Measurements from ENCODE around the gene CDKN1C. TPM values are rescaled to one million over a fixed set of nuclear protein-coding genes. Genes with fewer than 3 reads are reported as not detected.

CDKN1C gene
- total RNA-seq, 2 donors from 2014 or later, result 36.5 to 42.7 TPM

DNA sequence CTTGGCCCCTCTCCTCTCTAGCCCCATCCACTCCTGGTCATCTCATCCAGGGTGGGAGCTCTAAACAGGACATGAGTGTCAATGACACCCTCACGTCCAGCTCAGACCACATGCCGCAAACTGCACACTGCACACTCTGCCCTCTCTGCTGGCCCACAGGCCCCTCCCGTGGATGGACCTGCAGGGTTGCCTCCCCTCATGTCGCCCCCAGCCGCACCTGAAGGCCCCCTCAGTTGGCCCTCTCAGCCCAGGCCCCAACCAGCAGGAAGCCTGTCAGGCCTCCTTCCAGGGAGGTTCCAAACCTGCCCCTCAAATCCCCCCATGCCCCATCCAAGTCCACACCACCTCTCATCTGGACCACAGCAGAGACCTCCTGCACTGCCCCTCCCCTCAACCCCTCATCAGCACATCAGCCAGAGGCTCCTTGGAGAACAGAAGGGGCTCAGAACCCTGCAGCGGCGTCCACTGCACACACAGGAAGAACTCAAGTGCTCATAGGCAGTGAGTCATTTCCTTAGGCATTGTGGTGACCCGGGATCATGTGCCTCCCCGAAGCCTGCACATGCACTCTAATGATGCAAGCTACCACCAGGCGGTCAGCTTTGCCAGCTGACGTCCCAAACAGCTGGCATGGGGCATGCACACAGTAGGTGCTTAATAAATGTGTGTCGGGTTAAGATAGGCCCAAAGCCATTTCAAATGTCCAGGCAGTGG is 12.9 kb upstream of the CDKN1C start:
- Histone ChIP-seq H3K27ac (peak overlapping the region; percentile 36 to 62), H3K4me1 (replicated peaks) (peaks cover 14% of the 10 kb centered on the region), H3K27me3 (replicated peaks; ENCODE audit: insufficient read depth) (no peaks in the 10 kb centered on the region), H3K36me3 (no peaks in the 10 kb centered on the region), H3K9me3 (no peaks in the 10 kb centered on the region), H3K4me3 (no peak overlapping the region)
- no peak for DNase-seq (ENCODE audit: low spot score)
- 83% methylated on average over 12 of the region's 12 CpGs for WGBS
- intact Hi-C loops (cut with DNase I), result loop anchor here (10.0 kb wide), 1 partner anchor 704 kb away; no protein-coding TSS in a partner anchor
- TF ChIP-seq POLR2A (IDR thresholded peaks at IDR 0.05) (no peak), POLR2AphosphoS5 (IDR thresholded peaks at IDR 0.05) (peak; percentile 49)
- TF ChIP-seq, protein P1, sequence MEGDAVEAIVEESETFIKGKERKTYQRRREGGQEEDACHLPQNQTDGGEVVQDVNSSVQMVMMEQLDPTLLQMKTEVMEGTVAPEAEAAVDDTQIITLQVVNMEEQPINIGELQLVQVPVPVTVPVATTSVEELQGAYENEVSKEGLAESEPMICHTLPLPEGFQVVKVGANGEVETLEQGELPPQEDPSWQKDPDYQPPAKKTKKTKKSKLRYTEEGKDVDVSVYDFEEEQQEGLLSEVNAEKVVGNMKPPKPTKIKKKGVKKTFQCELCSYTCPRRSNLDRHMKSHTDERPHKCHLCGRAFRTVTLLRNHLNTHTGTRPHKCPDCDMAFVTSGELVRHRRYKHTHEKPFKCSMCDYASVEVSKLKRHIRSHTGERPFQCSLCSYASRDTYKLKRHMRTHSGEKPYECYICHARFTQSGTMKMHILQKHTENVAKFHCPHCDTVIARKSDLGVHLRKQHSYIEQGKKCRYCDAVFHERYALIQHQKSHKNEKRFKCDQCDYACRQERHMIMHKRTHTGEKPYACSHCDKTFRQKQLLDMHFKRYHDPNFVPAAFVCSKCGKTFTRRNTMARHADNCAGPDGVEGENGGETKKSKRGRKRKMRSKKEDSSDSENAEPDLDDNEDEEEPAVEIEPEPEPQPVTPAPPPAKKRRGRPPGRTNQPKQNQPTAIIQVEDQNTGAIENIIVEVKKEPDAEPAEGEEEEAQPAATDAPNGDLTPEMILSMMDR (IDR thresholded peaks at IDR 0.05), result peak in 1 of 4 experiments; percentile 4

DNA sequence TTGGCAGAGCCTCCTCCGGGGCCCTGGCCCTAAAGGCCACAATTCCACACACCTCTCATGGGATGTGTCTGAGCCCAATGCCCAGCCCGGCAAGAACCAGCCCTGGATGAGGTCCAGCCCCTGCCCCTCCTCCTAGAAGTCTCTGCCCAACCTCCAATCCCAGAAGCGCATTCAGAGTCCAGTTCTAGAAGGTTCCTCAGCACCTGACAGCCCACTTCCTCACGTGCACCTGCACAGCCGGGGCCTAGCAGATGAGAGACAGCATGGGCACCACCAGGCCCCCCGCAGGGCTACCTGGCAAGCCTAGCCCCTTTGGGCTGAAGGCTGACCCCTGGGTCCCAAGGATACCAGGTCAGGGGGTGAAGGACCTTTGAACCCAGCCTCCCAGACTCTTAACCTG is 11.5 kb upstream of the CDKN1C start:
- WGBS, result 94% methylated on average over 6 of the region's 6 CpGs
- no peaks in the 10 kb centered on the region for H3K9me3 ChIP-seq
- no peaks in the 10 kb centered on the region for H3K27me3 ChIP-seq (replicated peaks; ENCODE audit: insufficient read depth)
- intact Hi-C loops (cut with DNase I), result loop anchor here (10.0 kb wide), 1 partner anchor 702 kb away; no protein-coding TSS in a partner anchor
- H3K36me3 ChIP-seq, result no peaks in the 10 kb centered on the region
- no peak for TF ChIP-seq POLR2AphosphoS5 (IDR thresholded peaks at IDR 0.05)
- TF ChIP-seq POLR2A (IDR thresholded peaks at IDR 0.05), result no peak
- TF ChIP-seq, protein P1 (IDR thresholded peaks at IDR 0.05), result no peak
- no peak overlapping the region for H3K4me3 ChIP-seq
- H3K27ac ChIP-seq, result no peak overlapping the region
- DNase-seq (ENCODE audit: low spot score), result no peak
- peaks cover 8% of the 10 kb centered on the region for H3K4me1 ChIP-seq (replicated peaks)

DNA sequence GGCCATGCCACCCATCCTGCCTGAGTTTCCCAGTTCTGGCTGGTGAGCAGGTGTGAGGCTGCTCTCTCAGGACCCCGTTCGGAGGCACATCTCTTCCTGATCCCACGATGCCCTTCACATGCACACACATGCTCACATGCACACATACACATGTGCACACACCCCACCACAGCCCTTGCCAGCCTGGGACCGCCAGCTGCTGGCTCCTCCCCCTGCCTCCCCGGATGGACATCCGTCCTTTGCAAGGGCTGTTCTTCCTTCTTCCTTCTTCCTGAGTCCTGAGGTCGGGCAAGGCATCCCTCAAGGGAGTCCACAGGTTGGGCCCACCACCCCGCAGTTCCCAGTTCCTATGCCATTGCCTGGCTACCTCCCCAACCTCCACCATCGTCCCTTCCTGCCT is 10.5 kb upstream of the CDKN1C start:
- H3K36me3 ChIP-seq, result no peaks in the 10 kb centered on the region
- DNase-seq (ENCODE audit: low spot score), result no peak
- no peak for TF ChIP-seq POLR2A (IDR thresholded peaks at IDR 0.05)
- TF ChIP-seq POLR2AphosphoS5 (IDR thresholded peaks at IDR 0.05), result no peak
- TF ChIP-seq, protein P1 (IDR thresholded peaks at IDR 0.05), result no peak
- no peaks in the 10 kb centered on the region for H3K9me3 ChIP-seq
- 83% methylated on average over 9 of the region's 9 CpGs for WGBS
- H3K4me1 ChIP-seq (replicated peaks), result peaks cover 14% of the 10 kb centered on the region
- intact Hi-C loops (cut with DNase I), result loop anchor here (10.0 kb wide), 1 partner anchor 701 kb away; no protein-coding TSS in a partner anchor
- no peak overlapping the region for H3K4me3 ChIP-seq
- H3K27ac ChIP-seq, result no peak overlapping the region
- no peaks in the 10 kb centered on the region for H3K27me3 ChIP-seq (replicated peaks; ENCODE audit: insufficient read depth)

DNA sequence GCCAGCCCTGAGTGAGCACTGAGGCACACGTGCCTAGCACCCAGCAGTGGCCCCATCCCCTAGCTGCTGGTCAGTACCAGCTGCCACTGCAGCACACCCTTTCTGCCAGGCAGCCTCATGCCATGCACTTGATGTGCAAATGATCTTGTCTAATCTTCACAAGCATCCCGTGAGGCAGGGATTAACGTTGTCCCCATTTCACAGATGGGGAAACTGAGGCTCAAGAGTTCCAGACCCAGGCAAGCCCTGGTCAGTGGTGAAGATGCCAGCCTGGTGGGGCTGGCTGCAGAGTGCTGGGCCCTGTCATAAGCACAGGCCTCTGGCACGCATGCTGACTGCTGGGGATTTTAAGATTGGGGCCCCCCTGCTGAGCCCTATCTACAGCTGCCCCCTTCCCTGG is 8.4 kb upstream of the CDKN1C start:
- no peak overlapping the region for H3K4me3 ChIP-seq
- no peak for DNase-seq (ENCODE audit: low spot score)
- no peak overlapping the region for H3K27ac ChIP-seq
- intact Hi-C loops (cut with DNase I), result loop anchor here (10.0 kb wide), 1 partner anchor 699 kb away; no protein-coding TSS in a partner anchor
- no peaks in the 10 kb centered on the region for H3K36me3 ChIP-seq
- TF ChIP-seq POLR2A (IDR thresholded peaks at IDR 0.05), result no peak
- no peaks in the 10 kb centered on the region for H3K27me3 ChIP-seq (replicated peaks; ENCODE audit: insufficient read depth)
- H3K9me3 ChIP-seq, result no peaks in the 10 kb centered on the region
- H3K4me1 ChIP-seq (replicated peaks), result peaks cover 20% of the 10 kb centered on the region
- whole genome bisulfite sequencing, result 90% methylated on average over 4 of the region's 4 CpGs

DNA sequence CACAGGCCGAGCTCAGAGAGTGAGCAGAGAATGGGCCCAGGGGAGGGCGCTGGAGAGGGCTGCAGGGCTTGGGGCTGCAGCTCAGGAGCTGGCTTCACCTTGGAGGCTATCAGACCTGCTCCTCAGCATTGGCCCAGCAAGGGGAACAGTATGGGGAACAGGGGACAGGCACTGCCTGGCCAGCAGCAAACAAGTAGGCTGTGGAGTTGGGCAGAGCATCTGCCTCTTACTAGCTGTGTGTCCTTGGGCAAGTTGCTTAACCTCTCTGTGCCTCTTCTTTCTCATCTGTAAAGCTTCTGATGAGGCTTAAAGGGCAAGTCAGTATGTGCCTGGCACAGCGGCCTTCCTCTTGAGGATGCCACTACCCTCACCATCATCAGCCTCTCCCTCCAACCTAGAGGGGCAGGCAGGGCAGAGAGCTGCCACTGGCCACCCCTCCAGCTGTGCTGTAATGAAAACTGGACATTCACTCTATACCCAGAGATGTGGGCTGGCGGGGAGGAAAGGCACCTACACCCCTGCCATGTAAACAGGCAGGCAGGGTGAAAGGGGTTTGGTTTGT is 7.5 kb upstream of the CDKN1C start:
- no peak for DNase-seq (ENCODE audit: low spot score)
- intact Hi-C loops (cut with DNase I), result loop anchor here (10.0 kb wide), 1 partner anchor 698 kb away; no protein-coding TSS in a partner anchor
- WGBS, result 61% methylated on average over 4 of the region's 4 CpGs
- H3K27ac ChIP-seq, result peak overlapping the region; percentile 85 to 88
- TF ChIP-seq POLR2A (IDR thresholded peaks at IDR 0.05) (no peak), POLR2AphosphoS5 (IDR thresholded peaks at IDR 0.05) (no peak)
- TF ChIP-seq, protein P1 (IDR thresholded peaks at IDR 0.05), result peak in 2 of 4 experiments; percentile 30 to 37
- peaks cover 20% of the 10 kb centered on the region for H3K4me1 ChIP-seq (replicated peaks)
- H3K27me3 ChIP-seq (replicated peaks; ENCODE audit: insufficient read depth), result no peaks in the 10 kb centered on the region
- H3K36me3 ChIP-seq, result no peaks in the 10 kb centered on the region
- no peak overlapping the region for H3K4me3 ChIP-seq
- no peaks in the 10 kb centered on the region for H3K9me3 ChIP-seq
